ENCODE results near the gene SRSF4.

The SRSF4 gene

GRCh38 chr1:29123887-29124365 is 57.8 kb downstream of the SRSF4 start, which contains the start of gene TMEM200B:
TMEM200B (minus strand) TSS chr1:29123903; CDS start chr1:29121828, 2,075 bp downstream.
- in situ Hi-C loops (cut with MboI; ENCODE audit: low pct_unique_long_range_greater_than_20kb, low sequenced_read_pairs, unreplicated experiment): no loop called here
- TF ChIP-seq CTCF (IDR thresholded peaks at IDR 0.05; ENCODE audit: extremely low read depth, insufficient read depth, missing control alignments): no peak
- peak; percentile 65 for DNase-seq (ENCODE audit: low spot score)

- in situ Hi-C loops (cut with MboI; ENCODE audit: low pct_unique_long_range_greater_than_20kb, low sequenced_read_pairs, unreplicated experiment): no loop called here
- no peak for TF ChIP-seq CTCF (IDR thresholded peaks at IDR 0.05; ENCODE audit: extremely low read depth, insufficient read depth, missing control alignments)
- peak; percentile 68 for DNase-seq (ENCODE audit: low spot score)
These were observed 58.4 kb downstream of the SRSF4 start for GRCh38 chr1:29123053-29123886.

- DNase-seq (ENCODE audit: low spot score): peak; percentile 58
- in situ Hi-C loops (cut with MboI; ENCODE audit: low pct_unique_long_range_greater_than_20kb, low sequenced_read_pairs, unreplicated experiment): no loop called here
- no peak for TF ChIP-seq CTCF (IDR thresholded peaks at IDR 0.05; ENCODE audit: extremely low read depth, insufficient read depth, missing control alignments)
These were observed 59.0 kb downstream of the SRSF4 start for GRCh38 chr1:29122682-29123052.

GRCh38 chr1:29121936-29122681 is 59.6 kb downstream of the SRSF4 start:
- TF ChIP-seq CTCF (IDR thresholded peaks at IDR 0.05; ENCODE audit: extremely low read depth, insufficient read depth, missing control alignments): no peak
- in situ Hi-C loops (cut with MboI; ENCODE audit: low pct_unique_long_range_greater_than_20kb, low sequenced_read_pairs, unreplicated experiment): no loop called here
- DNase-seq (ENCODE audit: low spot score): peak; percentile 53

GRCh38 chr1:29121516-29121935 is 60.2 kb downstream of the SRSF4 start:
- in situ Hi-C loops (cut with MboI; ENCODE audit: low pct_unique_long_range_greater_than_20kb, low sequenced_read_pairs, unreplicated experiment): no loop called here
- no peak for DNase-seq (ENCODE audit: low spot score)
- TF ChIP-seq CTCF (IDR thresholded peaks at IDR 0.05; ENCODE audit: extremely low read depth, insufficient read depth, missing control alignments): no peak

GRCh38 chr1:29120947-29121485 is 60.7 kb downstream of the SRSF4 start:
- in situ Hi-C loops (cut with MboI; ENCODE audit: low pct_unique_long_range_greater_than_20kb, low sequenced_read_pairs, unreplicated experiment): no loop called here
- DNase-seq (ENCODE audit: low spot score): peak; percentile 88
- TF ChIP-seq CTCF (IDR thresholded peaks at IDR 0.05; ENCODE audit: extremely low read depth, insufficient read depth, missing control alignments): peak; percentile 71

All from GM13977 (cell line).